ENCODE results near the gene UBE2E2.
"Not testable (repeated sequence)": the region's sequence is repeated elsewhere in the genome, so short reads cannot be mapped to it uniquely, and the experiment has no call there.

Gene UBE2E2

DNA sequence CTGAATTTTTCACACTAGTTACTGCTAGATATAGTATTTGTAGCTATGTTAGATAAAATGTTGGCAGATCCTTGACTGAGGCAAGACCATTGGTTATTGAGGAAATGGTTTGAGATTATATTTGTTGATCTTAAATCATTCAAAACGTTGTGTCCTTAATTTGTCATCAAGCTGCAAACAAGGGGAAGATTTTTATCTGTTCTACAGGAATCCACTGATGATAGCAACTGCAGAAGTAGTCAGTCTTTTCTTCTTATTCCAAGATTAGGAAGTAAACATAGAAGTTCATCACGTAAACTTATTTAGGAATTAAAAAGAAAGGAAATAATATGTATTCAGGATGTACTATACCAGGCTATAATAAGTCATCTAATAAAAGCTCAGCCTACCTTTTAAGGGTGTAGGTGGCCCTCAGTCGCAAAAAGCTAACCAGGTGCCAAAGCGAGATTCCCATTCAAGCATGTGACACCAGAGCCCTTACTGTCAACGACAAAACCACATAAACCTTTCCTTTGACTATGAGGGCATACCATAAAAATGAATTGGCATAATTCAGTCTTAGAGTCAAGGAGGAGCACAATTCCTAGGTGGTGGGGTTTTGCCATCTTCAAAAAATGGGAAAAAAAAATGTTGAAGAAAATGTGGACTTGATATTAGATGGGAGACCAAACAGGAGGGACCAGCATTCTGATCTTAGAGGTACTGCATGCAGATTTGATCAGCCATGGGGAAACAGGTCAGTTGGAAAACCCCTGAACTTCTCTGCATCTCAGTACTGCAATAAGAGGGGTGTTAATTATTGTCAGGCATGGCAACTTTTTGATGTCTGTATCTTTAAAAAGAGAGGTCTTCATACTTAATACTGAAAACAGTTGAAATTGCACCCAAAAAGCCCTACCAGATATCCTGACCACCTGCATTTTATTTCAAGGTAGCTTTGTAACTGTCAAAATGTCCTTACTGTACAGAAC, 390.1 kb downstream of the UBE2E2 start:
- DNase-seq, result no peak

DNA sequence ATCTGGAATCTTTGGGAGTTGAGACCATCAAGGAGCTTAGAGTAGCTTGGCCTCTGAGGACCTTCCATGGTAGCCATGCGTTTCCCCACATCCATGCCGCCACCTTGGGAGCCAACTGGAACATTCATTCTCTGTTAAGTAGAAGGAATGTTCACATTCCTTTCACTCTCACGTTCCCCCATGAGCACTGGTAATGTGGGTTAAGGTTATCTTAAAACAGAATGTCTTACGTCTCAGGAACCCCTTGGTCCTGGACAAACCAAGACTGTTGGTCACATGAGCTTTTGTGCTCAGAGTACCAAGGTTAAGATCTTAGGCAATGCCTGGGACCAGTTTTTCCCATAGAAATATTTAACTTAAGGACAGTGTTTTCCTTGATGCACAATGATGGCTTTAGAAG, 390.9 kb downstream of the UBE2E2 start:
- no peak for DNase-seq

GRCh38 chr3:23594894-23595670, 392.0 kb downstream of the UBE2E2 start:
- no peak for DNase-seq

DNA sequence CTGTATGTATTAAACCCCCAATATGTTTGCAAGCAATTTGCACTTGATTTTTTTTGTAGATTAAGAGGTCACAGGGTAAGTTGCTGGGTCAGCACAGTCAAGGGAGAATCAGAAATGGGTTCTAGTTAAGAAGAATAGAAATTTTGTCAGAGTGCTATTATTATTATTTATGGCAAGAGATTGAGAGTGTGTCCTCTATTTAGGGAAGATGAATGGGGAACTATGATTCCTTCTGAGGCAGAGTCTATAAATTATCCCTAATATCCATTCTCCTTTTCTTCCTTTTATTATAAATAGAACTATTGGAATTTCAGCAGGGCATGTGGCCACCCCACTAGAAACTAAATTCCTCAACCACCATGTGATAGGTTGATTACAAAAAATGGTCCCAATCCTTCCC, 392.7 kb downstream of the UBE2E2 start:
- DNase-seq, result no peak

GRCh38 chr3:23600167-23600871, 397.2 kb downstream of the UBE2E2 start:
- no peak for DNase-seq

GRCh38 chr3:23601091-23601822, 398.1 kb downstream of the UBE2E2 start:
- DNase-seq, result no peak

DNA sequence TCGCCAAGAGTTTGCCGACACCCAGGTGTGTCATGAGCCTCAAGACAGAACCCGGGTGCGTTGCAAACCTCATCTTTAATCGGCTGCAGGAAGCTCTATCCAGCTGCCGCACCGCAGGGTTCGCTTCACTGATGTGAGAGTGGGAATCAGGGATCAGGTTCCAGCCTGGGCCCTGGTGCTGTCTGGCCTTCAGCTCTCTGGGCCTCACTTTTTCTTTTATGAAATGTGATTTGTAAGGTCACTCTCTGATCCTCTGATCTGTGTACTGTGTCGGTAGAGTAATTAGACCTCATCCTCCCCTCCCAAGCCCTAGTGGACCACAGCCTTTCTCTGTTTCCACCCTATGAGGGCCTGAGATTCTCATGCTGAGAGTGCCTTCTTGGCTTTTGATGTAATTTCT, 399.8 kb downstream of the UBE2E2 start:
- DNase-seq, result no peak

GRCh38 chr3:23607184-23607847, 404.2 kb downstream of the UBE2E2 start:
- DNase-seq, result no peak

DNA sequence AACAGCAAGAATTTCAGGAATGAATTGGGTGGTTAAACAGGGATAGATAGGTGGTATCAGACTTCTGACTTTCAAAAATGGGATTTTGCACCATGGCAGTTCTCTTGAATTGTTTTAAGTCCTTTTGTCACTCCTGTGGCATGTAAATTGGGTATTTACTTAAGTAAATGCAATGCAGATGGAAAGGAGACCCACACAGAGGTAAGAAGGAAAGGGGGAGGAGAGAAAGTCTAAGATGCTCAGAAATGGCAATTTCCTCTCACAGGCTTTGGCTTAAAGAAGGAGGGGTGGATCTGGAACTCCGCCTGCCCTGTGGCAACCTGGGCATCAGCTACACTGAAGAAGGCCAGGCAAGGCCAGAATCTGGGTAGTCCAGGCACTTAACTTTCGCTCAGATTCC, 405.5 kb downstream of the UBE2E2 start:
- no peak for DNase-seq

DNA sequence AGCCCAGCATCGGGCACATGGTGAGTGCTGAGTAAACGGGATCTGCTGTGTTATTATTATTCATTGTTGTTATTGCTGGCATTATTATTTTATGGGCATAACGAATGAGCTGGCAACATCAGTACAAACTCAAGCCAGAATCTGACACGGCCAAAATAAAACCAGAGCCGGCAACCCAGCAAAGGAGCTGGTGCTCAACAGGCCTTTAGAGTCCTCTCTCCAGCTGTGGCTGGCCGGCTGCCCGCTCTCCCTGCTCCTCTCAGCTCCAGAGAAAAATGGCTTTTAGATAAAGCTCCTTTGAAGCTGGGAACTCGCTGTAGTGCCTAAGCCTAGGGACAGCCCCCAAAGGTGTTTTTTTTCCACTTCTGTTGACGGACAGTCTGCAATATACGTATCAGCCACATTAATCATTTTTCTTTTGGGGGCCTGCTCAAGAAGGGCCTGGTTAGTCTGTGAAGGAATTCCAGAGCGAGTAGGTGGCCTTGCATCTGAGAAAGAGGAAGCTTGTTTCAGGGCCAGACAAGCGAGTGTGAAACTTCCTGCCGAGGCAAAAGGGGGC, 408.7 kb downstream of the UBE2E2 start:
- DNase-seq, result no peak

DNA sequence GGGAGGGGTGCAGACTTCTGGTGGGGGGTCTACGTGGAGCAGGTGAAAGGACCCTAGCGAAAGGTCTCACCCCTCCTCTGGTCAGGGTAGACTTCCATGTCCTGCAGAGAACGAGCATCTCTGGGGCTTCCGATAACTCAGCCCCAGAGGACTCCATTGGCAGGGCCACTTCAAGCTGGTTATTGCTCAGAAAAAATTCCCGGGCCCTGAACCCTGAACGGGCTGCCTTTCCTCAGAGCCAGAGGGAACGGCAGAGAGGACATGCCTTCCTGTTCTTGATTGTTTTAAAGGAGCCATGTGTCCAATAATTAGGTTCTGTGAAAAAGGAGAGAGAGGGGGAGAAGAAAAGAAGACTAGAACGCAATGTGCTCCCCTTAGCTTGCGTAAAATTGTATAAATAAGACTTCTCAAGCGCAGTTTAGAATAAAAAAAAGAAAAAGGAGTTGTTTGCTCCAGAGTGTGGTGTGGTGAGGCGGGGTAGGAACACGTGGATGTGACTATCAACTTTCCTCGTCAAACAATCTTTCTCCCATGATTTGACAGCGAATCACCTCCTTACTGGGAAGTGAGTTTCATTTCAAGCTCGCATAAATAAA, 409.3 kb downstream of the UBE2E2 start:
- DNase-seq, result no peak

GRCh38 chr3:23615068-23615467, 411.9 kb downstream of the UBE2E2 start:
- no peak for DNase-seq

DNA sequence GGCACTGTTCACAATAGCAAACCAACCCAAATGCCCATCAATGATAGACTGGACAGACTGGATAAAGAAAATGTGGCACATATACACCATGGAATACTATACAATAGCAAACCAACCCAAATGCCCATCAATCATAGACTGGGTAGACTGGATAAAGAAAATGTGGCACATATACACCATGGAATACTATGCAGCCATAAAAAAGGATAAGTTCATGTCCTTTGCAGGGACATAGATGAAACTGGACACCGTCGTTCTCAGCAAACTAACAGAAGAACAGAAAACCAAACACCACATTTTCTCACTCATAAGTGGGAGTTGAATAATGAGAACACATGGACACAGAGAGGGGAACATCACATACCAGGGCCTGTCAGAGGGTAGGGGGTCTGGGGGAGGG, 415.3 kb downstream of the UBE2E2 start:
- not testable (repeated sequence) for DNase-seq

GRCh38 chr3:23619705-23620637, 416.8 kb downstream of the UBE2E2 start:
- no peak for DNase-seq

GRCh38 chr3:23620638-23621015, 417.5 kb downstream of the UBE2E2 start:
- no peak for DNase-seq

GRCh38 chr3:23623844-23624243, 420.7 kb downstream of the UBE2E2 start:
- DNase-seq, result no peak

- DNase-seq, result no peak
Measured at GRCh38 chr3:23624305-23624704, 421.2 kb downstream of the UBE2E2 start.

DNA sequence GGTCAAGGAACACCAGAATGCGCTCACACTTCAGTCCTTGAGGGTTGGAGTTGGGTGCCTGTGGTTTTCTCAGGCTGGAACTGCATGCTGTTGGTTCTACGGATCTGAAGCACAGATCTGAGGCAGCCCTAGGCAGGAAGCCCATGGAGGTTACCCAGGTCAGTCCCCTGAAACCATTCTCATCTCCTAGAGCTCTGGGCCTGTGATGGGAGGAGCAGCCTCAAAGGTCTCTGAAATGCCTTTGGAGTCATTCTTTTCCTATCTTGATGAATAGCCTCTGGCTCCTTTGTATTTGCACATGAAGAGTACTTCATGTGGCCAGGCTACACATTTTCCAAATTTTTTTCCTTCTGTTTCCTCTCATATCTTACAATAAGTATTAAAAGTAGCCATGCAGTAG, 423.3 kb downstream of the UBE2E2 start:
- no peak for DNase-seq

DNA sequence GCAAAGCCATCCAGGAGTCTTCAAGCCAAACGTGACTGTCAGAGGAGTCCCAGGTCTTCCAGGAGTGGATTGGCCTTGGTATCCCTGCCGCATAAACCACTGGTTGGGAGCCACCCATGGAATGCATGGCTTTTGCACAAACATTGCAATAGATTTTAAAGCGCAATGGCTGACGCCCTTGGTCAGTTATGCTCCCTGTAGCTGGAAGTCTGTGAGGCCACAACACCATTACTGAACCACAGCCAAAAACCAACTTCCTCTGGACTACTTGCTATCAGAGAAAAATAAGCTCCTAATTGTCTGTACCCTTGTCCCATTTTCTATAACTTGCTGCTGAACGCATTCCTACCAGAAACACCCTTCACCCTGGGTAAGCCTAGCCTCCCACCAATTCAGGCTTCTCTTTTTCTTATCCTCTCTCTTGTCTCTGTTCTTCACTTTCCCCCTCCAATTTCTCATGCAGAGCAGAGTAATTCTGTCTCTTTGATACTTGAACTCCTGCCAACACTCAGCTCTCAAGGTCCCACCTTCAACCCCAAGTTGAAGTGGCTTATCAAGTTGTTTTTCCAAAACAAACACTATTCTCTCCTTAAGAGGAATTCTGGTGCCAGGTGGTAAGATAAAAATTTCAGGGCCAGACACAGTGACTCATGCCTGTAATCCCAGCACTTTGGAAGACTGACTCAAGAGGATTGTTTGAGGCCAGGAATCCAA, 426.2 kb downstream of the UBE2E2 start:
- no peak for DNase-seq

Data from activated CD4-positive, alpha-beta T cell treated with anti-CD3 and anti-CD28 coated beads, Interleukin-10, Interleukin-2, amounts not matched to agents 100 ng/mL and 50 ng/mL, durations not matched to agents 16 hours and 8 hours (primary cell).